Measurements from ENCODE around the gene SEC14L6.
A peak's percentile ranks its signal among the peaks of the same experiment; 100 is the strongest.

GRCh38 chr22:30541961-30542810 is 4.4 kb downstream of the SEC14L6 start:
- TF ChIP-seq EZH2 (IDR thresholded peaks at IDR 0.05), result peak; percentile 68
- TF ChIP-seq POLR2AphosphoS5 (IDR thresholded peaks at IDR 0.05; ENCODE audit: borderline replicate concordance, low read depth, low read length), result no peak
- TF ChIP-seq FOXP2 (optimal IDR thresholded peaks at IDR 0.05; ENCODE audit: control extremely low read depth, extremely low read length, insufficient read depth), result no peak
